Measurements from ENCODE around the gene CD300H.

Gene CD300H

GRCh38 chr17:74549343-74549742 is 18.0 kb downstream of the CD300H start:
- DNase-seq (ENCODE audit: low read depth) = no peak

DNA sequence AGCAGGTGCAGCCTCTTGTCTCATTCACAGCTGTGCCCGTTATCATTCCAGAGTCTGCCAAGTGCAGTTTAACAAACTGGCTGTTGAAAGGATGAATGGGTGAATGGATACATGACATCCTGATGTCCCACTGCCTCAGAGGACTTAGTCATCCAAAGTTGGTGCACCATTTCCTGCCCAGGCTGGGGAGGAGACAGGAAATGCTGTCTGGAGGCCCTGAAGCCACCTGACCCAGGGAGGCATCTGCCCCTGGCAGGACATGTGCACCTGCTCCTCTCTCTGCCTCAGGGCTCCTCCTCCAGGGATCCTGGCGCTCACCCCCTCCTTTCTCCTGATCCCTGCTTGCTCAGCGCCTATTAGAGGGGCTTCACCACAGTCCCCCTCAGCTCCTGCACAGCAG is 19.6 kb downstream of the CD300H start:
- DNase-seq (ENCODE audit: low read depth) = no peak

- no peak for DNase-seq (ENCODE audit: low read depth)
These were observed 20.0 kb downstream of the CD300H start for GRCh38 chr17:74547264-74547663.

DNA sequence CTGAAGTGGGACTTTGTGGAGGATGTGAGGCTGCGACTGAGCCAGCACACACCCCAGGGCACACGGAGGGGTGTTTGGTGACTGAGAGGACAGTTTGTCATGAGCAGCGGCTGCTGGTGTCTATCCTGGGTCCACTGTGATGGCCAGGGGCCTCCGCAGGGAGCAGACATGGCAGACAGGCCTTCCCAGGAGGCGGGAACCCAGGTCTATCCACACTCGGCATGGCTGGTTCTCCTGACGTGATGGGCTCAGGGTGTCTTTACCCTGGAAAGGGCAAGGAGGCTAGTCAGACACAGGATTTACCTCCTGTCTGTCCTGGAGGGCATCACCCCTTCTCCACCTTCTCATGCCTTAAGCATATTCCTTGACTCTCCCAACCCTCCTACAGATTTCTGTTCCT is 20.7 kb downstream of the CD300H start:
- no peak for DNase-seq (ENCODE audit: low read depth)

GRCh38 chr17:74545843-74546230 is 21.5 kb downstream of the CD300H start, which contains the start of gene CD300C:
TSS of gene CD300C (minus strand) at chr17:74546115. CDS start at chr17:74545782, 333 bp downstream.
- DNase-seq (ENCODE audit: low read depth) = no peak

DNA sequence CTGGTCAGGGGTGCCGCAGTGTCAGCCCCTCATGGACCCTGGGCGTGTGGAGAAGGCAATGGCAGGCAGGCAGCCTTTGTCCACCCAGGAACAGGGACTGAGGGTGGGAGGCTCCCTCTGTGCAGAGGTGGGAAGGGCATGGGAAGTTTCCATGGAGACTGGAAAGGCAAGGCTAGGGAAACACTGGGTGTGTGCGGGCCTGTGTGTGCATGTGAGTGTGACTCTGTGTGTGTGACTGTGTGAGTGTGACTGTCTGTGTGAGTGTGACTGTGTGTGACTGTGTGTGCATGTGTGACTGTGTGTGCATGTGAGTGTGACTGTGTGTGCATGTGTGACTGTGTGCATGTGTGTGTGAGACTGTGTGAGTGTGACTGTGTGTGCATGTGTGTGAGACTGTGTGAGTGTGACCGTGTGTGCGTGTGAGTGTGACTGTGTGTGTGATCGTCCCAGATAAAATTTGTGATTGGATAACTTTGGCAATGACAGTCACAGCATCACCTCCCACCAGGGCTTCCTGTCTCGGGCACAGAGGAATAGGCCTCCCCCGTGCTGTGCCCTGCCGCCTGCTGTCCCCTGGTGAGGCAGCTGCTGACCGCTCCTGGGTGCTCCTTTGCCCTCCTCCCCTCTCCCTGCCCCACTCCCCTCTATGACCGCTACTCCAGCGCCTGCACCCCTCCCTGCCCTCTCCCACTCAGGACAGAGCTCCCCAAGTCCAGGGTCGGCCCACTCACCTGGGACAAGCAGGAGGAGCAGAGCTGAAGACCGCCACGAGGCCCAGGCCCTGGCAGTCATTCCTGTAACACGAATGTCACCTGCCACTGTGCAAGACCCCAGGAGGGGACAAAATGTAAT is 22.1 kb downstream of the CD300H start:
- DNase-seq (ENCODE audit: low read depth) = no peak

GRCh38 chr17:74543891-74544760 is 23.2 kb downstream of the CD300H start:
- DNase-seq (ENCODE audit: low read depth) = no peak

- no peak for DNase-seq (ENCODE audit: low read depth)
These were observed 23.9 kb downstream of the CD300H start for GRCh38 chr17:74543406-74543805.

- DNase-seq (ENCODE audit: low read depth) = no peak
These were observed 24.5 kb downstream of the CD300H start for GRCh38 chr17:74542727-74543383.

DNA sequence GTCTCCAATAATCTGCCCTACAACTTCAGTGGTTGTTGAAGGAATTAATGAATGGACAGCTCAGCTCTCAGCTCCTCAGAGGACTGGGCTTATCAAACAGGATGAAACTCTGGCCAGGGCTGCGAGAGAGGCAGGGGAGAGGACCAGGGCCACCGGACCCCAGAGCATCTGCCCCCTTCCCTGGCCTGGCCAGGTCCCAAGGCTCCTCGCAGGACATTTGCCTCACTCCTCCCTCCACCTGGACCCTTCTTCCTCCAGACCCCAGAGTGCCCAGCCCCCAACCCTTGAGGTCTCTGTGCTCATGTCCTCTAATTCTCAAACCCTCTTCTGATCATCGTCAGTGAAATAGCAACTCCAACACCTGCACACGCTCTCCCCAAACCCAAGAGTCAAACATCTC is 25.1 kb downstream of the CD300H start:
- DNase-seq (ENCODE audit: low read depth) = no peak

GRCh38 chr17:74541176-74542111 is 25.9 kb downstream of the CD300H start:
- DNase-seq (ENCODE audit: low read depth) = no peak

DNA sequence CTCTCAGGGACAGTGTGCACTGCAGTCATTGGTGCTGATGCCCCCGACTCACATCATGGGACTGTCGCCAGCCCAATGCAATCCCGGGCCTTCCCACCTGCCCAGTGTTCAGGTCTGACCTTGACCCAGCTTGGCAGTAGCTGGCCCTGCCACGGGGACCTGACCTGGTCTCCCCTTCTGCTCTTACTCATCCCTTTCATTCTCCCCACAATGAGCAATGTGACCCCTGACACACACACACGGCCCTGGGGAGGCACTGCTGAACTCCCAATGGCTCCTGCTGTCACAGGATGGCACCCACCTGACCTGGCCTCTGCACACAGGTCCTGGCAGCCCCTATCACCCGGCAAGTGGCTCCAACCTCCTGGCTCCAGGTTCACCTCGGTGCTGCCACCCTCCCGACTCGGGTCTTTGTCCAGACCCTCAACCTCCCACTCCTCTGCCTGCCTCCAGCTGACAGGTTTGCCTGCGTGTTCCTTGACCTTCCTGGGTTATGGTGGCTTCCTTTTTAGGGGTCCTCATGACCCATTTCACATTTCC is 28.0 kb downstream of the CD300H start:
- DNase-seq (ENCODE audit: low read depth) = no peak

DNA sequence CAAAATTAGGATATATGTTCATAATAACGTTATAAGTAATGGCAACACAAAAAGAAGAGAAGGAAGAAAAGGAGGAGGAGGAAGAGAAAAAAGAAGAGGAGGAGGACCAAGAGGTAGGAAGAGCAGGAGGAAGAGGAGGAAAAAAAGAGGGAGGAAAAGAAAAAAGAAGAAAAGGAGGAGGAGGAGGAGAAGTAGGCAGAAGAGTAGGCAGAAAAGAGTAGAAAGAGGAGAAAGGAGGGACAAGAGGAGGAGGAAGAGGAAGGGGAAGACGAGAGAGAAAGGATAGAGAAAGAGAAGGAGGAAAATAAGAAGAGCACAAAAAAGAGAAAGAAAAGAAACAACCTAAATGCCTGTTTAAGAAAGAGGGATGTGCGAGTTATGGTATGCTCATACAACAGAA is 30.4 kb downstream of the CD300H start:
- no peak for DNase-seq (ENCODE audit: low read depth)

DNA sequence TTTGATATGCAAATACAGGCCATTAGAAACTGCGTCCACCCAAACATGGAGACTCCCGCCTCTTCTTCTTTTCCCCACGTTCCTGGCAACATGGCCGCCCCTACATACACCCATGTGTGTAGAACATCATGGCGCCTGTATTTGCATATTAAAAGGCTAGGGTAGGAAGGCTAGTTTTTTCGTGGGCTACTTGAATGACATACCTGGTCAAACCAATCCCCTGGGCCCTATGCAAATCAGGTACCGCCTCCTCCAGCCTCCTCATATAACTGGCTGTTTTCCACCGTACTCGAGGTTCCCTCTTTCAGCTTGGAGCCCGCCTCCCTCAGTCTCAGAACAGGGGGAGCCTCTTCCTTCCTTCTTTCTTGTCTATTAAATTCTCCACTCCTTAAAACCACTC is 35.2 kb downstream of the CD300H start:
- no peak for DNase-seq (ENCODE audit: low read depth)

DNA sequence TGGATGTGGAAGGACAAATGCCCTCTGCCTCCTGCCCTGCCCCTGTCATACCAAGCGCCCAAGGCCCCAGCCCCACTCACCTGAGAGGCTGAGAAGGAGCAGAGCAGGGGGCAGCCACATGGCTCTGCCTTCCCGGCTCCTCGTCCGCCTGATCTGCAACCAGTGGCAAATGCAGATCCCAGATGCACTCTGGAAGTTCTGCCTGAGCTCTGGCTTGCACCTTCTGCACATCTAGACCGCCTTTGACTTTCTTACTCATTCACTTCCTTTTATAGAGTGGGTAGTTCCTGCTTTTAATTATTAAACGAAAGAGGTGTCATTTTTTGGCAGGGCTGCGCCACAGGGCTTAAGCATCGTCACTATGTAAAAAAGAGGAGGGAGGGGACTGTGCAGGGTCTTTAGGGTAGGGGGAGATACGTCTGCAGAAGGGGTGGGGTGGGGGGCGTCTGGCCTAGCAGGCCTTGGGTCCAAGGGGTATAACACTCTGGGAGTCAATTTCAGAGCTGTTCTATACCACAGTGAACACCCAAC is 36.0 kb downstream of the CD300H start, which contains the start of gene CD300LB:
TSS of gene CD300LB (minus strand) at position 245 of the 531 bp plus-strand sequence. CDS start at position 120, 125 bp downstream.
- no peak for DNase-seq (ENCODE audit: low read depth)

- no peak for DNase-seq (ENCODE audit: low read depth)
These were observed 36.5 kb downstream of the CD300H start for GRCh38 chr17:74530831-74531150.

DNA sequence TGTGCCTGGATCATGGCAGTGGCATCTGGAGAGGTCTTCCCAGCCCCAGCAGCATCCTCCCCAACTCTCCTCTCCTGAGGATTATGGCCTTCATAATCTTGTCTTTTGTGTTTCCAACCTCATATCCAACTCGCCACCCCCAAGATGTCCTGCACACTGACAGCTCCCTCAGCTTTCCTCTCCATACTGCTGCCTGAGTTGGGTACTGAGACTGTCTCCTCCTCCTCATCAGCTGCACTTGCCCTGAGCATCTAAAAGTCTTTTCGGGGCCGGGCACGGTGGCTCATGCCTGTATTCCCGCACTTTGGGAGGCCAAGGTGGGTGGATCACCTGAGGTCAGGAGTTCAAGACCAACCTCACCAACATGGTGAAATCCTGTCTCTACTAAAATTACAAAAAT is 38.1 kb downstream of the CD300H start:
- no peak for DNase-seq (ENCODE audit: low read depth)

DNA sequence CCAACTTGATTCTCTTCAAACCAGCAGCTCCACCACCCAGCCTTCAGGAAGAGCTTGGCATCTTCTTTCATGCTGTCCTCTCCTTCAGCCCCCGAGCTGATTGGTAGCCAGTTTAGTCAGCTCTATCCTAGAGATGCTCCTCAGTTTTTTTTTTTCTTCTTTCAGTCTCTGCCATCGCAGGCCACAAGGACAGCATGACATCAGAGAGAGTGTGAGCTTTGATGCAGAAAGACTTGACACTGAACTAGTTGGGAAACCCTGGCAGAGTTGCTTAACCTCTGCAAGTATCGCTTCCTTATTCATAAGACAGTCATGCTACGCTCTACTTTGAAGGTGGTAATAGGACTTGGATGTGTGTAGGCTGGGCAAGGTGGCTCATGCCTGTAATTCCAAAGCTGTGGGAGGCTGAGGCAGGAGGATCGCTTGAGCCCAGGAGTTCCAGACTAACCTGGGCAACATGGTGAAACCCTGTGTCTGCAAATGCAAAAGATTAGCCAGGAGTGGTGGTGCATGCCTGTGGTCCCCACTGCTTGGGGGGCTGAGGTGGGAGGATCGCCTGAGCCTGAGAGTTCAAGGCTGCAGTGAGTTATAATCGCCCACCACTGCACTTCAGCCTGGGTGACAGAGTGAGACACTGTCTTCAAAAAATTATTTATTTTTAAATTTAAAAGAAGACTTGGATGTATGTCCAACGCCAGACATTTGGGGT is 38.7 kb downstream of the CD300H start:
- no peak for DNase-seq (ENCODE audit: low read depth)

- no peak for DNase-seq (ENCODE audit: low read depth)
These were observed 39.6 kb downstream of the CD300H start for GRCh38 chr17:74527756-74528155.

DNA sequence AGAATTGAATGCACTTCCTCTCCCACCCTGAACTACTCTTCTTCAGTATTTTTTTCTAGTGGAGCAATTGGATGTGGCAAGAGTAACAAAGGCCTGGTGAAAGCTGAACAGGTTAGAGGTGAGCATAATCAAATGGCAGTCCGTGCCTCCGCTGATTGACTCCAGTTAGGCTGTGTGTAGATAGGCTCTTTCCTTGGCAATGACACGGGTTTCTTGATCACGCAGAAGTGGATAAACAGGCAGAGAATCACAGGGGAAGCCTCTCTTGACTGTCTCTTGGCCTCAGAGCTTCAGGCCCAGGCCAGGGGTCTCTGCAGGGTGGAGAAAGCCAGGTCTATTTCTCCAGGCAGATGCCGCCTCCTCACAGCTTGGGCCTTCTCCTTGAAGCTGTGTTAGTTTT is 40.2 kb downstream of the CD300H start:
- no peak for DNase-seq (ENCODE audit: low read depth)
